Measurements from ENCODE around the gene BMP7.
"Not testable (repeated sequence)": the region's sequence is repeated elsewhere in the genome, so short reads cannot be mapped to it uniquely, and the experiment has no call there.

The BMP7 gene

GRCh38 chr20:57268399-57269076, 2.1 kb upstream of the BMP7 start:
- no peaks in the 10 kb centered on the region for H3K9me3 ChIP-seq (ENCODE audit: control insufficient read depth, low read length)
- no peak for DNase-seq
- H3K27me3 ChIP-seq (replicated peaks; ENCODE audit: control insufficient read depth, insufficient read depth, low read length, poor library complexity, severe bottlenecking) = peaks cover 12% of the 10 kb centered on the region
- no peak overlapping the region for H3K27ac ChIP-seq (ENCODE audit: insufficient read depth, low read length, poor library complexity, severe bottlenecking)
- H3K4me1 ChIP-seq (ENCODE audit: control insufficient read depth, insufficient read depth, low read length, poor library complexity, severe bottlenecking) = no peaks in the 10 kb centered on the region
- H3K4me3 ChIP-seq (ENCODE audit: insufficient read depth, low read depth, low read length, poor library complexity, severe bottlenecking) = no peak overlapping the region
- H3K36me3 ChIP-seq (ENCODE audit: control insufficient read depth, insufficient read depth, low read length) = no peaks in the 10 kb centered on the region

GRCh38 chr20:57267158-57267821, 849 bp upstream of the BMP7 start:
- H3K27me3 ChIP-seq (replicated peaks; ENCODE audit: control insufficient read depth, insufficient read depth, low read length, poor library complexity, severe bottlenecking) = peaks cover 15% of the 10 kb centered on the region
- H3K4me3 ChIP-seq (ENCODE audit: insufficient read depth, low read depth, low read length, poor library complexity, severe bottlenecking) = no peak overlapping the region
- no peaks in the 10 kb centered on the region for H3K9me3 ChIP-seq (ENCODE audit: control insufficient read depth, low read length)
- DNase-seq = no peak
- H3K27ac ChIP-seq (ENCODE audit: insufficient read depth, low read length, poor library complexity, severe bottlenecking) = no peak overlapping the region
- no peaks in the 10 kb centered on the region for H3K36me3 ChIP-seq (ENCODE audit: control insufficient read depth, insufficient read depth, low read length)
- no peaks in the 10 kb centered on the region for H3K4me1 ChIP-seq (ENCODE audit: control insufficient read depth, insufficient read depth, low read length, poor library complexity, severe bottlenecking)

GRCh38 chr20:57265997-57266290, 497 bp downstream of the BMP7 start:
- Histone ChIP-seq H3K36me3 (ENCODE audit: control insufficient read depth, insufficient read depth, low read length) (no peaks in the 10 kb centered on the region), H3K27me3 (replicated peaks; ENCODE audit: control insufficient read depth, insufficient read depth, low read length, poor library complexity, severe bottlenecking) (peaks cover 15% of the 10 kb centered on the region), H3K4me3 (ENCODE audit: insufficient read depth, low read depth, low read length, poor library complexity, severe bottlenecking) (no peak overlapping the region), H3K4me1 (ENCODE audit: control insufficient read depth, insufficient read depth, low read length, poor library complexity, severe bottlenecking) (no peaks in the 10 kb centered on the region), H3K9me3 (ENCODE audit: control insufficient read depth, low read length) (no peaks in the 10 kb centered on the region), H3K27ac (ENCODE audit: insufficient read depth, low read length, poor library complexity, severe bottlenecking) (no peak overlapping the region)
- no peak for DNase-seq

- Histone ChIP-seq H3K9me3 (ENCODE audit: control insufficient read depth, low read length) (no peaks in the 10 kb centered on the region), H3K27me3 (replicated peaks; ENCODE audit: control insufficient read depth, insufficient read depth, low read length, poor library complexity, severe bottlenecking) (peaks cover 15% of the 10 kb centered on the region), H3K27ac (ENCODE audit: insufficient read depth, low read length, poor library complexity, severe bottlenecking) (no peak overlapping the region), H3K4me3 (ENCODE audit: insufficient read depth, low read depth, low read length, poor library complexity, severe bottlenecking) (no peak overlapping the region), H3K36me3 (ENCODE audit: control insufficient read depth, insufficient read depth, low read length) (no peaks in the 10 kb centered on the region), H3K4me1 (ENCODE audit: control insufficient read depth, insufficient read depth, low read length, poor library complexity, severe bottlenecking) (no peaks in the 10 kb centered on the region)
- DNase-seq = no peak
Measured at GRCh38 chr20:57265336-57265996, 975 bp downstream of the BMP7 start.

- H3K4me3 ChIP-seq (ENCODE audit: insufficient read depth, low read depth, low read length, poor library complexity, severe bottlenecking); H3K36me3 ChIP-seq (ENCODE audit: control insufficient read depth, insufficient read depth, low read length); H3K27ac ChIP-seq (ENCODE audit: insufficient read depth, low read length, poor library complexity, severe bottlenecking); DNase-seq; H3K4me1 ChIP-seq (ENCODE audit: control insufficient read depth, insufficient read depth, low read length, poor library complexity, severe bottlenecking); H3K9me3 ChIP-seq (ENCODE audit: control insufficient read depth, low read length): not testable (repeated sequence)
- peaks cover 15% of the 10 kb centered on the region for H3K27me3 ChIP-seq (replicated peaks; ENCODE audit: control insufficient read depth, insufficient read depth, low read length, poor library complexity, severe bottlenecking)
Measured at GRCh38 chr20:57264908-57265335, 1.5 kb downstream of the BMP7 start.

GRCh38 chr20:57263801-57264792, 2.3 kb downstream of the BMP7 start:
- Histone ChIP-seq H3K27ac (ENCODE audit: insufficient read depth, low read length, poor library complexity, severe bottlenecking) (no peak overlapping the region), H3K4me3 (ENCODE audit: insufficient read depth, low read depth, low read length, poor library complexity, severe bottlenecking) (no peak overlapping the region), H3K4me1 (ENCODE audit: control insufficient read depth, insufficient read depth, low read length, poor library complexity, severe bottlenecking) (no peaks in the 10 kb centered on the region), H3K27me3 (replicated peaks; ENCODE audit: control insufficient read depth, insufficient read depth, low read length, poor library complexity, severe bottlenecking) (peaks cover 15% of the 10 kb centered on the region), H3K9me3 (ENCODE audit: control insufficient read depth, low read length) (no peaks in the 10 kb centered on the region), H3K36me3 (ENCODE audit: control insufficient read depth, insufficient read depth, low read length) (no peaks in the 10 kb centered on the region)
- DNase-seq = no peak

GRCh38 chr20:57262784-57263609, 3.4 kb downstream of the BMP7 start:
- no peak overlapping the region for H3K4me3 ChIP-seq (ENCODE audit: insufficient read depth, low read depth, low read length, poor library complexity, severe bottlenecking)
- no peaks in the 10 kb centered on the region for H3K36me3 ChIP-seq (ENCODE audit: control insufficient read depth, insufficient read depth, low read length)
- H3K27ac ChIP-seq (ENCODE audit: insufficient read depth, low read length, poor library complexity, severe bottlenecking) = no peak overlapping the region
- H3K9me3 ChIP-seq (ENCODE audit: control insufficient read depth, low read length) = no peaks in the 10 kb centered on the region
- DNase-seq = no peak
- H3K27me3 ChIP-seq (replicated peaks; ENCODE audit: control insufficient read depth, insufficient read depth, low read length, poor library complexity, severe bottlenecking) = peaks cover 15% of the 10 kb centered on the region
- H3K4me1 ChIP-seq (ENCODE audit: control insufficient read depth, insufficient read depth, low read length, poor library complexity, severe bottlenecking) = no peaks in the 10 kb centered on the region

- Histone ChIP-seq H3K27me3 (replicated peaks; ENCODE audit: control insufficient read depth, insufficient read depth, low read length, poor library complexity, severe bottlenecking) (peaks cover 15% of the 10 kb centered on the region), H3K4me1 (ENCODE audit: control insufficient read depth, insufficient read depth, low read length, poor library complexity, severe bottlenecking) (no peaks in the 10 kb centered on the region), H3K36me3 (ENCODE audit: control insufficient read depth, insufficient read depth, low read length) (no peaks in the 10 kb centered on the region), H3K4me3 (ENCODE audit: insufficient read depth, low read depth, low read length, poor library complexity, severe bottlenecking) (no peak overlapping the region), H3K9me3 (ENCODE audit: control insufficient read depth, low read length) (no peaks in the 10 kb centered on the region), H3K27ac (ENCODE audit: insufficient read depth, low read length, poor library complexity, severe bottlenecking) (no peak overlapping the region)
- DNase-seq = no peak
Measured at GRCh38 chr20:57262301-57262700, 4.1 kb downstream of the BMP7 start.
